ENCODE measurements around the gene TREM1. TPM values are rescaled to one million over a fixed set of nuclear protein-coding genes. Genes with fewer than 3 reads are reported as not detected.
"Not testable (repeated sequence)": the region's sequence is repeated elsewhere in the genome, so short reads cannot be mapped to it uniquely, and the experiment has no call there.

The TREM1 gene
- total RNA-seq, 1 donor from 2014 or later = 0.38 TPM

DNA sequence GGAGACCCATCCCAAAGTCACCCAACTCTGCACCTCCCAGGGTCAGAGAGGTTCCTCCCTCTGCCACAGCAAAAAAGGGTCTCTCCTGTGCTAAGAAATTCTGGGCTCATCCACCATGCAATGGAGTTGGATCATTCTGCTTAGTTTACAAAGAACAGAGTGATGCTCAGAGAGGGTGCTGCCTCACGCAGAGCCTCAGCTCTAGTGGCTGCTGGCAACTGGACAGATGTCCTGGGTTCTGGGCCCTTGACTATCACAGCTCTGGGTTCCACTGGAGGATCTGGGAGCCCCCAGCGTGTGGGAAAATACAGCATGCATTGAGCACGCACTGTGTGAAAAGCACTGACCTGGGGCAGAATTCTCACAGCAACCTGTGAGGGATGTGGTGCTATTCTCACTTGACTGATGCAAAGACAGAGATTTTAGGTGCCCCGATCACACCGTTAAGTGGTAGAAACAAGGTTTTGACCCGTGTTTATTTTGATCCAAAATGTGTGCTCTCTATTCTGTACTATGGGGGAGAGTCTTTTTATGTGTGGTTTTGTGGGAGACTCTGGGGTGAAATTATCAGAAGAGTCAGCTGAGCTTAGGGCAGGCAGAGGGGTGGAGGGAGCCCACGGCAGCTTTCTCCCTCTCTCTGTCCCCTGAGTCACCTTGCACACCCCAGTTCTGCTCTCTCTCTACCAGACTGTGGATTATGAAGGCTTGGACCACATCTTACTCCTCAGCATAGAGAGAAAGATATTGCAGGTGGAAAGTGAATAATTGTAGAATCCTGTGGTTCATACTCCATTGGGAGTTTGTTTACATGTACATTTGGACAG lies 38.4 kb downstream of the TREM1 start:
- Mint-ChIP-seq H3K27ac (ENCODE audit: unreplicated experiment) (no peak overlapping the region), H3K36me3 (ENCODE audit: low read depth, unreplicated experiment) (no peaks in the 10 kb centered on the region), H3K4me1 (ENCODE audit: unreplicated experiment) (no peaks in the 10 kb centered on the region), H3K27me3 (ENCODE audit: unreplicated experiment) (no peaks in the 10 kb centered on the region), H3K4me3 (ENCODE audit: unreplicated experiment) (no peak overlapping the region), H3K9me3 (ENCODE audit: unreplicated experiment) (no peaks in the 10 kb centered on the region)
- DNase-seq (ENCODE audit: low spot score) = no peak
- no peak for TF ChIP-seq CTCF (IDR thresholded peaks at IDR 0.05; ENCODE audit: unreplicated experiment)

GRCh38 chr6:41247288-41247865 lies 39.1 kb downstream of the TREM1 start:
- Mint-ChIP-seq H3K27ac (ENCODE audit: unreplicated experiment) (no peak overlapping the region), H3K36me3 (ENCODE audit: low read depth, unreplicated experiment) (no peaks in the 10 kb centered on the region), H3K4me3 (ENCODE audit: unreplicated experiment) (no peak overlapping the region), H3K9me3 (ENCODE audit: unreplicated experiment) (no peaks in the 10 kb centered on the region), H3K4me1 (ENCODE audit: unreplicated experiment) (no peaks in the 10 kb centered on the region), H3K27me3 (ENCODE audit: unreplicated experiment) (no peaks in the 10 kb centered on the region)
- TF ChIP-seq CTCF (IDR thresholded peaks at IDR 0.05; ENCODE audit: unreplicated experiment) = no peak
- no peak for DNase-seq (ENCODE audit: low spot score)

- H3K27me3 Mint-ChIP-seq (ENCODE audit: unreplicated experiment); H3K27ac Mint-ChIP-seq (ENCODE audit: unreplicated experiment); H3K4me1 Mint-ChIP-seq (ENCODE audit: unreplicated experiment); DNase-seq (ENCODE audit: low spot score); H3K9me3 Mint-ChIP-seq (ENCODE audit: unreplicated experiment); H3K4me3 Mint-ChIP-seq (ENCODE audit: unreplicated experiment); H3K36me3 Mint-ChIP-seq (ENCODE audit: low read depth, unreplicated experiment): not testable (repeated sequence)
These were observed 40.0 kb downstream of the TREM1 start for GRCh38 chr6:41246529-41246928.

GRCh38 chr6:41239467-41240159 lies 46.9 kb downstream of the TREM1 start:
- H3K9me3 Mint-ChIP-seq (ENCODE audit: unreplicated experiment) = peaks cover 3% of the 10 kb centered on the region
- H3K27ac Mint-ChIP-seq (ENCODE audit: unreplicated experiment) = no peak overlapping the region
- TF ChIP-seq CTCF (IDR thresholded peaks at IDR 0.05; ENCODE audit: unreplicated experiment) = no peak
- H3K4me3 Mint-ChIP-seq (ENCODE audit: unreplicated experiment) = peak overlapping the region; percentile 48
- peak; percentile 34 for DNase-seq (ENCODE audit: low spot score)
- H3K36me3 Mint-ChIP-seq (ENCODE audit: low read depth, unreplicated experiment) = no peaks in the 10 kb centered on the region
- H3K27me3 Mint-ChIP-seq (ENCODE audit: unreplicated experiment) = no peaks in the 10 kb centered on the region
- peaks cover 20% of the 10 kb centered on the region for H3K4me1 Mint-ChIP-seq (ENCODE audit: unreplicated experiment)

- H3K36me3 Mint-ChIP-seq (ENCODE audit: low read depth, unreplicated experiment) = no peaks in the 10 kb centered on the region
- H3K9me3 Mint-ChIP-seq (ENCODE audit: unreplicated experiment) = peaks cover 3% of the 10 kb centered on the region
- peak overlapping the region; percentile 50 for H3K27ac Mint-ChIP-seq (ENCODE audit: unreplicated experiment)
- no peaks in the 10 kb centered on the region for H3K27me3 Mint-ChIP-seq (ENCODE audit: unreplicated experiment)
- no peak for TF ChIP-seq CTCF (IDR thresholded peaks at IDR 0.05; ENCODE audit: unreplicated experiment)
- no peak for DNase-seq (ENCODE audit: low spot score)
- H3K4me1 Mint-ChIP-seq (ENCODE audit: unreplicated experiment) = peaks cover 20% of the 10 kb centered on the region
- H3K4me3 Mint-ChIP-seq (ENCODE audit: unreplicated experiment) = no peak overlapping the region
These were observed 49.4 kb downstream of the TREM1 start for GRCh38 chr6:41237128-41237527.

Data from endothelial cell (in vitro differentiated cells).